Spleen (tissue), 11 donors: Measurements from ENCODE around the gene SLC7A9. TPM values are rescaled to one million over a fixed set of nuclear protein-coding genes. Genes with fewer than 3 reads are reported as not detected.

Experiments used
- DNase-seq: peaks from one replicate; pipeline ENCODE4 v3.0.0-alpha.2; 2020
- H3K27ac ChIP-seq, 8 donors: fragments of 200-600 bp; sonication (generic) in 7 of 8; 1 replicate in 4 of 8; 2 replicates in 4 of 8; pipeline versions ENCODE4 v1.5.0 to v1.8.0; 2016 to 2021; ENCODE audit warnings: inconsistent platforms in 4 of 8, mild to moderate bottlenecking in 4 of 8, moderate library complexity in 1 of 8
- H3K27me3 ChIP-seq, 7 donors: fragments of 200-600 bp; sonication (generic) in 6 of 7; replicated peaks in 1 of 7; 1 replicate in 4 of 7; 2 replicates in 3 of 7; pipeline versions ENCODE4 v1.5.0 to v1.8.0; 2016 to 2021; ENCODE audit warnings: inconsistent platforms in 3 of 7, mild to moderate bottlenecking in 1 of 7
- H3K36me3 ChIP-seq, 6 donors: fragments of 200-600 bp; sonication (generic) in 5 of 6; 1 replicate in 4 of 6; 2 replicates in 2 of 6; pipeline versions ENCODE4 v1.5.0 to v1.8.0; 2016 to 2021; ENCODE audit warnings: inconsistent platforms in 2 of 6
- H3K4me1 ChIP-seq, 6 donors: fragments of 200-600 bp; sonication (generic) in 5 of 6; 1 replicate in 3 of 6; 2 replicates in 3 of 6; pipeline versions ENCODE4 v1.5.0 to v1.8.0; 2016 to 2021; ENCODE audit warnings: inconsistent platforms in 3 of 6
- H3K4me3 ChIP-seq, 8 donors: fragments of 200-600 bp; sonication (generic) in 7 of 8; 1 replicate in 4 of 8; 2 replicates in 4 of 8; pipeline versions ENCODE4 v1.5.0 to v1.8.0; 2016 to 2021; ENCODE audit warnings: inconsistent platforms in 4 of 8, mild to moderate bottlenecking in 4 of 8, moderate library complexity in 2 of 8
- H3K9me3 ChIP-seq, 8 donors: fragments of 200-600 bp; sonication (generic) in 7 of 8; 1 replicate in 4 of 8; 2 replicates in 4 of 8; pipeline versions ENCODE4 v1.5.0 to v1.8.0; 2016 to 2021; ENCODE audit warnings: inconsistent platforms in 4 of 8
- POLR2A ChIP-seq, 3 donors: fragments of 450-650 bp; IDR thresholded peaks; one replicate each; pipeline ENCODE4 v1.5.1; 2017; ENCODE audit warnings: antibody characterized with exemption in 3 of 3, mild to moderate bottlenecking in 1 of 3
- POLR2AphosphoS5 ChIP-seq, 3 donors: sonication (generic); formaldehyde crosslinking; IDR thresholded peaks; one replicate each; pipeline ENCODE4 v1.5.1; 2017; ENCODE audit warnings: antibody characterized with exemption in 3 of 3
- WGBS, 5 donors: extraction: QIAGEN DNeasy Blood & Tissue Kit in 3 of 5; methylation state at CpG; one replicate each; pipeline versions ENCODE4 v1.1.5 to v1.1.7; 2013 to 2018; 5-methylcytosine and 5-hydroxymethylcytosine counted together
- intact Hi-C: fragments of 100-400 bp; cut with DNase I; formaldehyde crosslinking; loops from one replicate; pipeline ENCODE4 v1.15.0; 2023; ENCODE audit warnings: low total_unique reads
- polyA plus RNA-seq, 3 donors: library from polyadenylated mRNA; stranded (reverse); fragments of 200-250 nt; gene quantifications; one replicate each; pipeline ENCODE4 v1.2.1, GENCODE V29; 2013
- total RNA-seq, 7 donors: library from RNA; depleted of rRNA in 3 of 7; stranded (reverse); fragments of >200 nt in 3 of 7; fragmentation: NEBNext Ultra II Directional in 4 of 7; extraction: Animal tissue kit (Norgen Biotek cat#: 25700) in 4 of 7; gene quantifications; one replicate each; pipeline versions ENCODE4 v1.1.0 to v1.2.1, GENCODE V29; 2016 to 2021
- TF ChIP-seq, protein P1 (sequence below), 11 experiments: fragments of 200-600 bp in 7 of 11; fragments of 450-650 bp in 4 of 11; sonication (generic) in 4 of 11; IDR thresholded peaks in 8 of 11; conservative IDR thresholded peaks in 3 of 11; 1 replicate in 7 of 11; 2 replicates in 4 of 11; pipeline versions ENCODE4 v1.4.0 to v1.8.0; 2016 to 2021; ENCODE audit warnings: antibody characterized with exemption in 11 of 11, inconsistent platforms in 4 of 11, mild to moderate bottlenecking in 1 of 11
- donor health status: healthy with polysubstance abuse.
- donor health status: DM: no; HTN: no; CAD: no; lungs with moderate emphysema.
- donor health status: DM: no; HTN: no; CAD: no.
- donor health status: Bipolar disorder and iron deficiency.
- donor health status: healthy.
- donor health status: DM: no; HTN: no; CAD: no.
- donor health status: DM: yes; HTN: yes; CAD: no.

SLC7A9 gene
- total and polyA plus RNA-seq, 10 donors = 0.13 to 1.1 (median 0.44) TPM; not detected in 4

DNA sequence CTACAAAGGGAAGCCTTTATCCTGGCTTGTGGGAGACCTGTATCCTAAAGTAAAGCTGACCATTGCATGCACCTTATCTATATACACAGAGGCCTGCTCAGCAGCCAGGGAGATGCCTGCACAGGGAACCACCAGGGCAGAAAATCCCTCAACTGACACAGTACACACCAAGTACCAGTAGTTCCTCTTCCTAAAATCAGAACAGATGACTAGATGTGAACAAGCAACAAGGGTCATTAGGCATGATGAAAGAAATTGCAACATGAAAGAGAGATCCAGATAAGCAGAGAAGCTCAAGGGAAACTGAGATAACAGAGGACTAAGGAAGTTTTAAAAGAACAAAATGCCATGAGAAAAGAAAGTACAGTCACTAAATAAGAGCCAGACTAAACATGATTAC is 39.7 kb upstream of the SLC7A9 start:
- no peak for DNase-seq
- no peak overlapping the region for H3K4me3 ChIP-seq
- H3K27ac ChIP-seq = no peak overlapping the region
- peaks cover 0 to 81% (median 20%) of the 10 kb centered on the region in 6 donors for H3K36me3 ChIP-seq
- peaks cover 0 to 23% (median 17%) of the 10 kb centered on the region in 8 donors for H3K9me3 ChIP-seq
- H3K4me1 ChIP-seq = no peaks in the 10 kb centered on the region
- intact Hi-C loops = no loop called here
- no peak for TF ChIP-seq POLR2AphosphoS5 (IDR thresholded peaks at IDR 0.05)
- TF ChIP-seq, protein P1, sequence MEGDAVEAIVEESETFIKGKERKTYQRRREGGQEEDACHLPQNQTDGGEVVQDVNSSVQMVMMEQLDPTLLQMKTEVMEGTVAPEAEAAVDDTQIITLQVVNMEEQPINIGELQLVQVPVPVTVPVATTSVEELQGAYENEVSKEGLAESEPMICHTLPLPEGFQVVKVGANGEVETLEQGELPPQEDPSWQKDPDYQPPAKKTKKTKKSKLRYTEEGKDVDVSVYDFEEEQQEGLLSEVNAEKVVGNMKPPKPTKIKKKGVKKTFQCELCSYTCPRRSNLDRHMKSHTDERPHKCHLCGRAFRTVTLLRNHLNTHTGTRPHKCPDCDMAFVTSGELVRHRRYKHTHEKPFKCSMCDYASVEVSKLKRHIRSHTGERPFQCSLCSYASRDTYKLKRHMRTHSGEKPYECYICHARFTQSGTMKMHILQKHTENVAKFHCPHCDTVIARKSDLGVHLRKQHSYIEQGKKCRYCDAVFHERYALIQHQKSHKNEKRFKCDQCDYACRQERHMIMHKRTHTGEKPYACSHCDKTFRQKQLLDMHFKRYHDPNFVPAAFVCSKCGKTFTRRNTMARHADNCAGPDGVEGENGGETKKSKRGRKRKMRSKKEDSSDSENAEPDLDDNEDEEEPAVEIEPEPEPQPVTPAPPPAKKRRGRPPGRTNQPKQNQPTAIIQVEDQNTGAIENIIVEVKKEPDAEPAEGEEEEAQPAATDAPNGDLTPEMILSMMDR (IDR thresholded peaks at IDR 0.05 in 8 of 11, conservative IDR thresholded peaks at IDR 0.05 in 3 of 11) = no peak
- H3K27me3 ChIP-seq = no peaks in the 10 kb centered on the region

GRCh38 chr19:32908641-32909190 is 39.1 kb upstream of the SLC7A9 start:
- Histone ChIP-seq H3K27ac (no peak overlapping the region), H3K9me3 (peaks cover 0 to 23% (median 17%) of the 10 kb centered on the region in 8 donors), H3K27me3 (no peaks in the 10 kb centered on the region), H3K4me3 (no peak overlapping the region), H3K4me1 (no peaks in the 10 kb centered on the region), H3K36me3 (peaks cover 0 to 76% (median 17%) of the 10 kb centered on the region in 6 donors)
- WGBS, 5 donors = 92 to 97% (median 96%) methylated on average over 7 of the region's 7 CpGs
- DNase-seq = no peak
- TF ChIP-seq POLR2AphosphoS5 (IDR thresholded peaks at IDR 0.05) = no peak
- intact Hi-C loops = no loop called here

- H3K27ac ChIP-seq = no peak overlapping the region
These were observed 32.9 kb upstream of the SLC7A9 start for GRCh38 chr19:32902448-32902847.

GRCh38 chr19:32901504-32902161 is 32.1 kb upstream of the SLC7A9 start:
- Histone ChIP-seq H3K9me3 (peaks cover 0 to 21% (median 17%) of the 10 kb centered on the region in 8 donors), H3K27ac (no peak overlapping the region), H3K27me3 (no peaks in the 10 kb centered on the region), H3K36me3 (peaks cover 0 to 72% (median 13%) of the 10 kb centered on the region in 6 donors), H3K4me3 (no peak overlapping the region), H3K4me1 (no peaks in the 10 kb centered on the region)
- intact Hi-C loops = no loop called here
- WGBS, 5 donors = 74 to 98% (median 92%) methylated on average over 5 of the region's 5 CpGs
- DNase-seq = no peak
- TF ChIP-seq, protein P1 (IDR thresholded peaks at IDR 0.05 in 8 of 11, conservative IDR thresholded peaks at IDR 0.05 in 3 of 11) = no peak
- TF ChIP-seq POLR2AphosphoS5 (IDR thresholded peaks at IDR 0.05) (no peak), POLR2A (IDR thresholded peaks at IDR 0.05) (no peak)

More at GRCh38 chr19:32902448-32902847, 32.9 kb upstream of the SLC7A9 start:
- 77 to 91% (median 81%) methylated on average over 7 of the region's 7 CpGs for WGBS, 5 donors
- Histone ChIP-seq H3K9me3 (peaks cover 0 to 23% (median 17%) of the 10 kb centered on the region in 8 donors), H3K36me3 (peaks cover 0 to 72% (median 12%) of the 10 kb centered on the region in 6 donors), H3K4me3 (no peak overlapping the region), H3K4me1 (no peaks in the 10 kb centered on the region), H3K27me3 (no peaks in the 10 kb centered on the region)
- intact Hi-C loops = no loop called here
- no peak for TF ChIP-seq POLR2AphosphoS5 (IDR thresholded peaks at IDR 0.05)
- TF ChIP-seq, protein P1 (IDR thresholded peaks at IDR 0.05 in 8 of 11, conservative IDR thresholded peaks at IDR 0.05 in 3 of 11) = no peak
- TF ChIP-seq POLR2A (IDR thresholded peaks at IDR 0.05) = no peak
- DNase-seq = no peak
